Esophagus squamous epithelium (tissue), 5 donors: ENCODE results near the gene ITIH4. TPM values are rescaled to one million over a fixed set of nuclear protein-coding genes. Genes with fewer than 3 reads are reported as not detected.

Experiments used
- DNase-seq: peaks from one replicate; lab custom pipeline; 2025; lab: John Stamatoyannopoulos, UW
- H3K27ac ChIP-seq, 4 donors: fragments of 200-600 bp; sonication (generic); one replicate each; pipeline ENCODE4 v1.5.1; 2016 to 2019; ENCODE audit warnings: mild to moderate bottlenecking in 1 of 4
- H3K27me3 ChIP-seq, 4 donors: fragments of 200-600 bp; sonication (generic); 1 replicate in 3 of 4; 2 replicates in 1 of 4; pipeline versions ENCODE4 v1.5.1 to v1.6.0; 2017 to 2021; ENCODE audit warnings: antibody characterized with exemption in 1 of 4
- H3K36me3 ChIP-seq, 3 donors: fragments of 200-600 bp; sonication (generic); one replicate each; pipeline ENCODE4 v1.5.1; 2016 to 2019
- H3K4me1 ChIP-seq, 3 donors: fragments of 200-600 bp; sonication (generic); one replicate each; pipeline ENCODE4 v1.5.1; 2017 to 2019
- H3K4me3 ChIP-seq, 4 donors: fragments of 200-600 bp; sonication (generic); 1 replicate in 3 of 4; 2 replicates in 1 of 4; pipeline ENCODE4 v1.5.1; 2016 to 2019; ENCODE audit warnings: mild to moderate bottlenecking in 2 of 4, moderate library complexity in 1 of 4
- H3K9me3 ChIP-seq, 3 donors: fragments of 200-600 bp; sonication (generic); one replicate each; pipeline ENCODE4 v1.5.1; 2016 to 2019
- CTCF ChIP-seq, 6 experiments: fragments of 450-650 bp in 4 of 6; fragments of 200-600 bp in 2 of 6; sonication (generic) in 2 of 6; IDR thresholded peaks; one replicate each; pipeline ENCODE4 v1.5.1; 2016 to 2019; ENCODE audit warnings: antibody characterized with exemption in 6 of 6, mild to moderate bottlenecking in 4 of 6, moderate library complexity in 4 of 6
- POLR2A ChIP-seq, 4 donors: fragments of 450-650 bp; IDR thresholded peaks; one replicate each; pipeline ENCODE4 v1.6.1; 2017; ENCODE audit warnings: antibody characterized with exemption in 4 of 4, mild to moderate bottlenecking in 4 of 4, moderate library complexity in 3 of 4
- WGBS, 2 donors: methylation state at CpG; one replicate each; pipeline ENCODE4 v1.1.5; 2018; 5-methylcytosine and 5-hydroxymethylcytosine counted together
- intact Hi-C: fragments of 100-400 bp; cut with DNase I; formaldehyde crosslinking; loops from one replicate; pipeline ENCODE4 v1.15.0; 2022
- total RNA-seq, 4 donors: library from RNA; depleted of rRNA; stranded (reverse); fragments of >200 nt; gene quantifications; one replicate each; pipeline ENCODE4 v1.1.0, GENCODE V29; 2016
- donor health status: DM: yes; HTN: yes; CAD: no.

The ITIH4 gene
- total RNA-seq, 4 donors from 2014 or later, result 0.22 to 2.3 (median 1.5) TPM

DNA sequence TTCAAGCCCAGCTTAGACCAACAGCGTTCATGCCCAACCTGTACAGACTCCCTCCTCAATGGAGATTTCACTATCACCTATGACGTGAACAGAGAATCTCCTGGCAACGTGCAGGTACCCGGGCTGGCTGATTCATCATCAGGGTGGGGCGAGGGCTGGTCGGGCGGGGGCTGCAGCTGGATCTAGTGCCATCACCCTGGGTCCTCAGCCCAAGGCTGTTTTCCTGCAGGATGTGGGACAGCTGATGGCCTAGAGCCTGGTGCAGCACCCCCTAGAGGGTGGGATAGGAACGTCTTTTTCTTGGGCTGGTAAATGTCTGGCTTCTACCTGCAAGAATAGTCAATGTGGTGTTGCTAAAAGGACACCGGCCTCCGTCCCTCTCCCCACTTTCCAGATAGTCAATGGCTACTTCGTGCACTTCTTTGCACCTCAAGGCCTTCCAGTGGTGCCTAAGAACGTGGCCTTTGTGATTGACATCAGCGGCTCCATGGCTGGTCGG lies 31.4 kb downstream of the ITIH4 start:
- Histone ChIP-seq H3K4me1 (peaks cover 0 to under 1% (median 0%) of the 10 kb centered on the region in 3 donors), H3K4me3 (no peak overlapping the region), H3K9me3 (no peaks in the 10 kb centered on the region), H3K27ac (no peak overlapping the region), H3K36me3 (no peaks in the 10 kb centered on the region), H3K27me3 (no peaks in the 10 kb centered on the region)
- intact Hi-C loops, result no loop called here
- DNase-seq, result no peak
- 42 to 58% methylated on average over 5 to 10 of the region's 14 CpGs for WGBS, 2 donors
- peak in 4 of 6 experiments; percentile 9 to 49 (median 28) for TF ChIP-seq CTCF (IDR thresholded peaks at IDR 0.05)
- TF ChIP-seq POLR2A (IDR thresholded peaks at IDR 0.05), result no peak

DNA sequence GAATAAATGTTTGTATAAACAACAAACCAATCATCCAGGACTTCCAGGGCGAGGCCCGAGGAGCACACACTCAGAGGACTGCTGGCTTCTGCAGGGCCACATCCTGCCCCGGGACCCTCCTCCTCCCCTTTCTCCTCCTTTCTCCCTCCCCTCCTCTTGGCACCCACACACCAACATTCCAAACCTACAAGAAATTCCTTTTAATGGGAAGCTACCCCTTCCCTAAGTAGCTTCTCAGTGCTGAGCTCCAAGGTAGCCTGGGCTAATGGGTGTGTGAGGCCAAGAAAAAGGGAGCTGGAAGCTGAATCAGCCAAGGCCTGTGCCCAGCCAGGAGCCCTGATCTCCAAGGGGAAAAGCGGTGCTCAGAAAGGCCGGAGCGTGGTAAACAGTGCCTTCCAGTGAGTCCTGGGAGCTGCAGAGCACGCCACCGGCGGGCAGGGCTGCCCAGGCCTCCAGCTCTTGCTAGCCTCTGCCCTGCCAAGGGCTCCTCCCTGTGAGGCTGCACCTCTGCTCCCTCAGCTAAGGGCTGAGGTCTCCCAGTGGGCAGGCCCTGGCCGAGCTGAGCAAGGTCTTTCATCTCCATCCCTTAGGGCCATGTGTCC lies 32.0 kb downstream of the ITIH4 start:
- no peaks in the 10 kb centered on the region for H3K9me3 ChIP-seq
- no peak overlapping the region for H3K27ac ChIP-seq
- no peaks in the 10 kb centered on the region for H3K27me3 ChIP-seq
- no peak overlapping the region for H3K4me3 ChIP-seq
- DNase-seq, result no peak
- no peaks in the 10 kb centered on the region for H3K36me3 ChIP-seq
- 67% methylated on average over 4 of the region's 10 CpGs; no CpG with 5 or more reads in 1 of the 2 donors for WGBS, 2 donors
- intact Hi-C loops, result no loop called here
- TF ChIP-seq POLR2A (IDR thresholded peaks at IDR 0.05), result no peak
- no peak for TF ChIP-seq CTCF (IDR thresholded peaks at IDR 0.05)
- peaks cover 0 to 4% (median 0%) of the 10 kb centered on the region in 3 donors for H3K4me1 ChIP-seq

GRCh38 chr3:52796411-52796810 lies 34.1 kb downstream of the ITIH4 start:
- DNase-seq, result no peak
- no peaks in the 10 kb centered on the region for H3K9me3 ChIP-seq
- H3K27ac ChIP-seq, result no peak overlapping the region
- H3K4me1 ChIP-seq, result peaks cover 0 to 6% (median 0%) of the 10 kb centered on the region in 3 donors
- 82 to 90% methylated on average over 7 to 9 of the region's 9 CpGs for WGBS, 2 donors
- H3K4me3 ChIP-seq, result no peak overlapping the region
- TF ChIP-seq CTCF (IDR thresholded peaks at IDR 0.05) (no peak), POLR2A (IDR thresholded peaks at IDR 0.05) (no peak)
- intact Hi-C loops, result no loop called here
- no peaks in the 10 kb centered on the region for H3K27me3 ChIP-seq
- no peaks in the 10 kb centered on the region for H3K36me3 ChIP-seq

GRCh38 chr3:52795298-52795900 lies 35.1 kb downstream of the ITIH4 start:
- Histone ChIP-seq H3K36me3 (no peaks in the 10 kb centered on the region), H3K4me1 (peaks cover 0 to 6% (median 0%) of the 10 kb centered on the region in 3 donors), H3K27me3 (no peaks in the 10 kb centered on the region), H3K9me3 (no peaks in the 10 kb centered on the region), H3K27ac (peak overlapping the region in 1 of 4 donors; percentile 62), H3K4me3 (no peak overlapping the region)
- WGBS, 2 donors, result 68% methylated on average over 8 of the region's 9 CpGs; no CpG with 5 or more reads in 1 of the 2 donors
- intact Hi-C loops, result no loop called here
- DNase-seq, result no peak
- no peak for TF ChIP-seq CTCF (IDR thresholded peaks at IDR 0.05)
- no peak for TF ChIP-seq POLR2A (IDR thresholded peaks at IDR 0.05)

GRCh38 chr3:52794612-52795099 lies 35.8 kb downstream of the ITIH4 start, which contains the start of gene ITIH3:
Gene ITIH3 (plus strand): TSS chr3:52794796. CDS start chr3:52794804, 8 bp downstream.
- 58 to 80% methylated on average over 2 to 5 of the region's 10 CpGs for WGBS, 2 donors
- H3K27ac ChIP-seq, result peak within 1 kb of the TSS in 1 of 4 donors; percentile 62
- DNase-seq, result no peak
- intact Hi-C loops, result no loop called here
- no peaks in the 10 kb centered on the region for H3K27me3 ChIP-seq
- H3K9me3 ChIP-seq, result no peaks in the 10 kb centered on the region
- no peak for TF ChIP-seq CTCF (IDR thresholded peaks at IDR 0.05)
- TF ChIP-seq POLR2A (IDR thresholded peaks at IDR 0.05), result no peak
- peak within 1 kb of the TSS in 1 of 4 donors; percentile 12 for H3K4me3 ChIP-seq
- peaks cover 0 to 6% (median 0%) of the 10 kb centered on the region in 3 donors for H3K4me1 ChIP-seq
- no peaks in the 10 kb centered on the region for H3K36me3 ChIP-seq
